GM15510 (cell line): ENCODE data around the gene CBX8.
A peak's percentile ranks its signal among the peaks of the same experiment; 100 is the strongest.

ENCODE experiments used
- POLR2A ChIP-seq: IDR thresholded peaks from 3 replicates; pipeline ENCODE4 v1.6.1; 2011; ENCODE audit warnings: borderline replicate concordance; ENCODE audit not compliant: insufficient read length; ENCODE audit errors: extremely low read depth

The CBX8 gene

GRCh38 chr17:79796763-79797491, at the start of gene CBX8:
Gene CBX8 (minus strand): TSS chr17:79797077. CDS start chr17:79796998, 79 bp downstream.
- TF ChIP-seq POLR2A: peak; percentile 43

- no peak for TF ChIP-seq POLR2A
Observed at GRCh38 chr17:79845601-79845949, 48.7 kb upstream of the CBX8 start.

GRCh38 chr17:79844869-79845600, 48.2 kb upstream of the CBX8 start:
- no peak for TF ChIP-seq POLR2A

DNA sequence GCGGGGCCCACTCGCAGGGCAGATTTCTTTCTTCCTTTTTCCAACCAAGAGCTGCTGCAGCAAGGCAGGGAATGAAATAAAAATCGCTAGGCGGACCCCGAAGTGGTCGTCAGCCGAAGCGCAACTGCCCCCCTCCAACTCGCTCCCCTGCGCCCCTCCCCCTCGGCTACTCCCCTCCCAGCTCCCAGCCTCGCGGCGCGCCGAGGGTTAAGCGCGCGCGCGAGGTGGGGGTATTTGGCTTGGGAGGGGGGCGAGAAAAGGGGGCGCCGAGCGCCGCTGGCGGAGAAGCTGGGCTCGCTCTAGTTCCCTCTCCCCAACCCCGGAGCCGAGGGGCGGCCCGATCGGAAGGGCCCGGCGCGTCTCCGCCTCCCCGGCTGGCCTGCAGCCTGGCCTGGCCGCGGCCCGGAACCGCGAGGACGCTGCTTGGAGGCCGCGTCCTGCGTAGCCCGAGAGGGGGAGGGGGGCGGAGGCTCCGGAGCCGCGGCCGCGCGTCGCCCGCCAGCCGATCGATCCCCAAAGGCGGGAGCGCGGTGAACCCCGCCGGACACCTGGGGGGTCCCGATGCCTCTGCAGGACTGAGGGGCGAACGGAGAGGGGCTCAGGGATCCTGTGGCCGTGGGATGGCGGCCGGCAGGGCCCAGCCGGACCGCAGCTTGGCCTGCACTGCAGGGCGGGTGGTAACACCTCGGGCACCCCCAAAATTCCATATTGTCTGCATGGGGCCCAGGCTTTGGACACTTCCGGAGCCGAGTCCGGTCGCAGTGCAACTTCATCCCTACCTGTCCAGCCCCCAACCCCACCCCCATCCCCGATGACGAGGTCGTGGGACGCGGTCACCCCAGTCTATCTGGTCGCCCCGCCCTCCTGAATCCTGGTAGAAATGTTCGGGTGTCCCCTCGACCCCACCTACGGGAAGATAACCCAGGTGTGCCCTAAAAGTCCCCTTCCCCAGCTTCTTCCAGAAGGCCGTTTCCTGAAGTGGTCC, 47.2 kb upstream of the CBX8 start:
- no peak for TF ChIP-seq POLR2A

DNA sequence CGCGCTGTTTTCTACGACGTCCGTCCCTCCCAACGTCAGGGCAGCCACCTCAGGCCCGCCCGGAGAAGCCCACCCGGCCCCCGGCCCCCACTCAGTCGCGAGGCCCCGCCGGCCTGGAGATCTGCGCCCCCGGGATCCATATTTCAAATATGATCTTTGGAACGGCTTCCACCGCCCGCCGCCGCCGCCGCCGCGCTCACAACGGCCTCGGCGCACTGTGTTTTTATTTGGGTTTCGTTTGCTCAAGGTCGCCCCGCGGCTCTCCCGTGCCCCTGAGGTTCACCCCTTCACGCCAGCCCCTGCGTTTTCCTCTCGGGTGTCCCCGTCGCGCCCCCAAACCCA, 46.6 kb upstream of the CBX8 start:
- no peak for TF ChIP-seq POLR2A

DNA sequence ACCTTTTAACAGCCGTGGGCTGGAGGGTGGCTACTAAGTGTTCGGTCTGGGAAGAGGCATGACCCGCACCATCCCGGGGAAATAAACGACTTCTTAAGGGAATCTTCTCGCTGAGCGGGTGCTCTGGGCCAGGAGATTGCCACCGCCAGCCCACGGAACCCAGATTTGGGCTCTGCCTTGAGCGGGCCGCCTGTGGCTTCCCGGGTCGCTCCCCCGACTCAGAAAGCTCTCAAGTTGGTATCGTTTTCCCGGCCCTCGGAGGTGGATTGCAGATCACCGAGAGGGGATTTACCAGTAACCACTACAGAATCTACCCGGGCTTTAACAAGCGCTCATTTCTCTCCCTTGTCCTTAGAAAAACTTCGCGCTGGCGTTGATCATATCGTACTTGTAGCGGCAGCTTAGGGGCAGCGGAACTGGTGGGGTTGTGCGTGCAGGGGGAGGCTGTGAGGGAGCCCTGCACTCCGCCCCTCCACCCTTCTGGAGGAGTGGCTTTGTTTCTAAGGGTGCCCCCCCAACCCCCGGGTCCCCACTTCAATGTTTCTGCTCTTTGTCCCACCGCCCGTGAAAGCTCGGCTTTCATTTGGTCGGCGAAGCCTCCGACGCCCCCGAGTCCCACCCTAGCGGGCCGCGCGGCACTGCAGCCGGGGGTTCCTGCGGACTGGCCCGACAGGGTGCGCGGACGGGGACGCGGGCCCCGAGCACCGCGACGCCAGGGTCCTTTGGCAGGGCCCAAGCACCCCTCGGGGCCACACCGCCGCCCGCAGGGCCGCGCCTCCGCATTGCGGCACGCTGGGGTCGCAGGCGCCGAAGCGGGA, 46.0 kb upstream of the CBX8 start:
- no peak for TF ChIP-seq POLR2A

GRCh38 chr17:79842136-79842655, 45.3 kb upstream of the CBX8 start:
- no peak for TF ChIP-seq POLR2A

- no peak for TF ChIP-seq POLR2A
Observed at GRCh38 chr17:79841369-79842135, 44.7 kb upstream of the CBX8 start.

DNA sequence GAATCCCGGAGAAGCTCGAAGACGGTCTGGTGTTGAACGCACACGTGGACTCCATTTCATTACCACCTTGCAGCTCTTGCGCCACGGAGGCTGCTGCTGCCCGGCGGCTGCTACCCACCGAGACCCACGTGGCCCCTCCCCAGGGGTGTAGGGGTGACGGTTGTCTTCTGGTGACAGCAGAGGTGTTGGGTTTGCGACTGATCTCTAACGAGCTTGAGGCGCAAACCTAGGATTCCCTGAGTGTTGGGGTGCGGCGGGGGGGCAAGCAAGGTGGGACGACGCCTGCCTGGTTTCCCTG, 44.1 kb upstream of the CBX8 start:
- no peak for TF ChIP-seq POLR2A

- TF ChIP-seq POLR2A: no peak
Observed at GRCh38 chr17:79840269-79840988, 43.6 kb upstream of the CBX8 start.

- TF ChIP-seq POLR2A: peak; percentile 97
Observed at GRCh38 chr17:79839356-79840268, 42.7 kb upstream of the CBX8 start, which contains the start of gene CBX4. Gene CBX4 (minus strand): TSS chr17:79839440. CDS start chr17:79839251, 189 bp downstream.
